ENCODE measurements around the gene MAPKAPK5.

The MAPKAPK5 gene, protein sequence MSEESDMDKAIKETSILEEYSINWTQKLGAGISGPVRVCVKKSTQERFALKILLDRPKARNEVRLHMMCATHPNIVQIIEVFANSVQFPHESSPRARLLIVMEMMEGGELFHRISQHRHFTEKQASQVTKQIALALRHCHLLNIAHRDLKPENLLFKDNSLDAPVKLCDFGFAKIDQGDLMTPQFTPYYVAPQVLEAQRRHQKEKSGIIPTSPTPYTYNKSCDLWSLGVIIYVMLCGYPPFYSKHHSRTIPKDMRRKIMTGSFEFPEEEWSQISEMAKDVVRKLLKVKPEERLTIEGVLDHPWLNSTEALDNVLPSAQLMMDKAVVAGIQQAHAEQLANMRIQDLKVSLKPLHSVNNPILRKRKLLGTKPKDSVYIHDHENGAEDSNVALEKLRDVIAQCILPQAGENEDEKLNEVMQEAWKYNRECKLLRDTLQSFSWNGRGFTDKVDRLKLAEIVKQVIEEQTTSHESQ

DNA sequence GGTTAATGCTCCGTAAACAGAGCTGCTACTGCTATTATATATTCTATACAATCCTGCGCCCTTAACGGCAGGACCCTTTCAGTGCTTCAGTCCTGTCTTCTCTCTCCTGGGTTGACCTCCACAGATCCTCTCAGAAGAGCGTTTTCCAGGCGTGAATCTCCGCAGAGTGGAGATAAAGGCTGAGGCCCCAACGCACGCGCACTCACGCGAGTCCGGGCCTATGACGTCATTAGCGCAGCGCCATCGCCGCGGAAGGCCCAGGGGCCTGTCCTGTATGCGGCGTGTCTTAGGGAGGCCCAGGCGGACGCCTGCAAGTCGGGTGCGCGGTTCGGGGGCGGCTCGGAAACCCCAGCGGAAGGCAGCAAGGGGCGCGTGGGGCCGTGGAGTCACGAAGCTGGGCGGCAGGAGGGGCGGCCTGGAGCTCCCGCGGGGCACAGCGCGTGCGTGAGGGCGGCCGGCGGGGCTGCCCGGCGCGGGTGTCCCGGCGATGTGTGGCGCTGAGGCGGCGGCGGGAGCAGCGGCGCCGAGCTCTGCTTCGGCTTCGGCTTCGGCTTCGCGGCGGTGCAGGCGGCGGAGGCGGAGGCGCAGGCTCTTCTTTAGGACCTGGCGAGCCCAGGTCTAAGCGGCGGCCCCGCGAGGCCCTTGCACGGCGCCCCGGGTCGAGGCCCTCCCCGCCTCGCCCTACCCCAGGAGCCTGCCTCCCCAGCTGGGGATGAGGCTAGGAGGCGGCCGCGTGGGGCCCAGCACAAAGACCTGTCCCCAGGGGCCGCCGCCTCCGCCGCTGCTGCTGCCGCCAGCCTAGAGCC lies at the start of gene MAPKAPK5:
Gene MAPKAPK5, plus strand, starts transcription at position 479 of the 806 bp plus-strand sequence. CDS start 506 bp downstream, outside the sequence.
- TF ChIP-seq, protein P1, sequence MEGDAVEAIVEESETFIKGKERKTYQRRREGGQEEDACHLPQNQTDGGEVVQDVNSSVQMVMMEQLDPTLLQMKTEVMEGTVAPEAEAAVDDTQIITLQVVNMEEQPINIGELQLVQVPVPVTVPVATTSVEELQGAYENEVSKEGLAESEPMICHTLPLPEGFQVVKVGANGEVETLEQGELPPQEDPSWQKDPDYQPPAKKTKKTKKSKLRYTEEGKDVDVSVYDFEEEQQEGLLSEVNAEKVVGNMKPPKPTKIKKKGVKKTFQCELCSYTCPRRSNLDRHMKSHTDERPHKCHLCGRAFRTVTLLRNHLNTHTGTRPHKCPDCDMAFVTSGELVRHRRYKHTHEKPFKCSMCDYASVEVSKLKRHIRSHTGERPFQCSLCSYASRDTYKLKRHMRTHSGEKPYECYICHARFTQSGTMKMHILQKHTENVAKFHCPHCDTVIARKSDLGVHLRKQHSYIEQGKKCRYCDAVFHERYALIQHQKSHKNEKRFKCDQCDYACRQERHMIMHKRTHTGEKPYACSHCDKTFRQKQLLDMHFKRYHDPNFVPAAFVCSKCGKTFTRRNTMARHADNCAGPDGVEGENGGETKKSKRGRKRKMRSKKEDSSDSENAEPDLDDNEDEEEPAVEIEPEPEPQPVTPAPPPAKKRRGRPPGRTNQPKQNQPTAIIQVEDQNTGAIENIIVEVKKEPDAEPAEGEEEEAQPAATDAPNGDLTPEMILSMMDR (IDR thresholded peaks at IDR 0.05; ENCODE audit: control insufficient read depth, insufficient read depth, low read depth, low read length, missing control alignments) = no peak
- peak within 1 kb of the TSS; percentile 91 for H3K4me3 ChIP-seq (ENCODE audit: control insufficient read depth, low read depth, low read length)

DNA sequence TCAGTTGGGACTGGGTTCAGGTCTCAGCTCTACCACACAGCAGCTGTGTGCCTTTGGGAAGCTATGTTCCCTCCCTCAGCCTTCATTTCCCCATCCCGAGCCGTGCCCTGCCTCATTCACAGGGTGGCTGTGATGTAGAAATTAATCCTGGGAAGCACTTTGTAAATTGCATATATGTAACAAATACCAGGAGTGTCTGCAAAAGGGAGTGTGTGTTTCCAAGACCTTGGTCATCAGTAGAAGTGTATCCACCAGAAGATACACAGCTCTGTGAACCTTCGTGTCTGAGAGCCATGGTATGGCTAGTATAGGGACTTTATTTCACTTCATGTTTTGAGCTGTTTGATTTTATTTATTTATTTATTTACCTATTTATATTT lies 49.2 kb upstream of the MAPKAPK5 start:
- no peak for DNase-seq (ENCODE audit: low read depth)
- no peak overlapping the region for H3K4me3 ChIP-seq (ENCODE audit: control insufficient read depth, low read depth, low read length)
- TF ChIP-seq, protein P1 (IDR thresholded peaks at IDR 0.05; ENCODE audit: control insufficient read depth, insufficient read depth, low read depth, low read length, missing control alignments) = no peak

More for the DNA sequence above, at the start of gene MAPKAPK5:
- peak; percentile 71 for DNase-seq (ENCODE audit: low read depth)

DNA sequence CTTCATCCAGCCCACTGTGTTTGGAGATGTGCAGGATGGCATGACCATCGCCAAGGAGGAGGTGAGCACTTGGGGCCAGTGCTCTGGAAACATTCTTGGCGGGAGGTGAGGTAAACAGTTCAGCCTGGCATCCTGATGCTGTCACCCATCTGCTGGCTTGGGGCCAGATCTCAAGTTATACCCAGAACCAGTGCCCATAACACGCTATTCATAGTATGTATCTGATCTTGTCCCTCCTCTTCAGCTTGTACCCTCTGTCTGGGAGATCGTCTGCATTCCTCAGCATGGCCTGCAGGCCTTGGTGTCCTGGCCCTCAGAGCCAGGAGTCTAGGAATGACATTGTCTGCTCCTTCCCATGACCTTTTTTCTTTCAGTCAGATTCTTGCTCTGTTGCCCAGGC lies 43.8 kb upstream of the MAPKAPK5 start:
- TF ChIP-seq, protein P1 (IDR thresholded peaks at IDR 0.05; ENCODE audit: control insufficient read depth, insufficient read depth, low read depth, low read length, missing control alignments) = no peak
- no peak for DNase-seq (ENCODE audit: low read depth)
- H3K4me3 ChIP-seq (ENCODE audit: control insufficient read depth, low read depth, low read length) = no peak overlapping the region

DNA sequence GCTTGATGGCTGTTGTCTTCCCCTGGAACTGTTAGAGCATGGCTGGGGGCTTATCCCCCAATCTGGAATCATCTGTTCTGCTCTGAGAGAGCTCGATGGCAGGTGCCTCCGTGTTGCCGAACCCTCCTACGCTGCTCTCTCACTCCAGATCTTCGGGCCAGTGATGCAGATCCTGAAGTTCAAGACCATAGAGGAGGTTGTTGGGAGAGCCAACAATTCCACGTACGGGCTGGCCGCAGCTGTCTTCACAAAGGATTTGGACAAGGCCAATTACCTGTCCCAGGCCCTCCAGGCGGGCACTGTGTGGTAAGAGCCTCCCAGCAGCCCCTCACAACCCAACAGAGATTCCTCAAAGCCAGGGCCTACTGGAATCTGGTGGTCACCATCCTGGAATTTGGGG lies 42.3 kb upstream of the MAPKAPK5 start:
- TF ChIP-seq, protein P1 (IDR thresholded peaks at IDR 0.05; ENCODE audit: control insufficient read depth, insufficient read depth, low read depth, low read length, missing control alignments) = no peak
- no peak overlapping the region for H3K4me3 ChIP-seq (ENCODE audit: control insufficient read depth, low read depth, low read length)
- no peak for DNase-seq (ENCODE audit: low read depth)

DNA sequence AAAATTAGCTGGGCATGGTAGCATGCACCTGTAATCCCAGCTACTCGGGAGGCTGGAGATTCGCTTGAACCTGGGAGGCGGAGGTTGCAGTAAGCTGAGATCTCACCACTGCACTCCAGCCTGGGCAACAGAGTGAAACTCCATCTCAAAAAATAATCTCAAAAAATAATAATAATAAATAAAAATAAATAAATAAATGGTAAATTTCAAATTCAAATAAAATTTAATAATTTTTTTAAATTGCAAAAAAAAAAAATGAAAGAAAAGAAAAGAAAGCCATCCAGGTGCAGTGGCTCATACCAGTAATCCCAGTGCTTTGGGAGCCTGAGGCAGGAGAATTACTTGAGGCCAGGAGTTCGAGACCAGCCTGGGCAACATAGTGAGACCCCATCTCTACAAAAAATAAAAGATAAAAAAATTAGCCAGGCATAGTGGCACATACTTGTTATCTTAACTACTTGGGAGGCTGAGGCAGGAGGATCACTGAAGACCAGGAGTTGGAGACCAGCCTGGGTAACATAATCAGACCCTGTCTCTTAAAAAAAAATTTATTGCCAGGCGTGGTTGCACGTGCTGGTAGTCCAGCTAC lies 38.9 kb upstream of the MAPKAPK5 start:
- no peak for DNase-seq (ENCODE audit: low read depth)
- H3K4me3 ChIP-seq (ENCODE audit: control insufficient read depth, low read depth, low read length) = no peak overlapping the region
- TF ChIP-seq, protein P1 (IDR thresholded peaks at IDR 0.05; ENCODE audit: control insufficient read depth, insufficient read depth, low read depth, low read length, missing control alignments) = no peak

DNA sequence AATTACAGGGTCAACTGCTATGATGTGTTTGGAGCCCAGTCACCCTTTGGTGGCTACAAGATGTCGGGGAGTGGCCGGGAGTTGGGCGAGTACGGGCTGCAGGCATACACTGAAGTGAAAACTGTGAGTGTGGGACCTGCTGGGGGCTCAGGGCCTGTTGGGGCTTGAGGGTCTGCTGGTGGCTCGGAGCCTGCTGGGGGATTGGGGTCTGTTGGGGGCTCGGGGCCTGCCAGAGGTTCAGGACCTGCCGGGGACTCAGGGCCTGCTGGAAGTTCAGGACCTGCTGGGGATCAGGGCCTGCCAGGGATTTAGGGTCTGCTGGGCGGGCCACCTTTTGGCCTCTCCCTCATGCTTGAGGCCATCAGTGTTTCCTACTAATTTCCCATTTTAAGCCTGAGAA lies 38.2 kb upstream of the MAPKAPK5 start:
- TF ChIP-seq, protein P1 (IDR thresholded peaks at IDR 0.05; ENCODE audit: control insufficient read depth, insufficient read depth, low read depth, low read length, missing control alignments) = no peak
- no peak overlapping the region for H3K4me3 ChIP-seq (ENCODE audit: control insufficient read depth, low read depth, low read length)
- DNase-seq (ENCODE audit: low read depth) = no peak

All from AG09309 (cell line).